Measurements from ENCODE around the gene NCOA3.
A peak's percentile ranks its signal among the peaks of the same experiment; 100 is the strongest.

NCOA3 gene

GRCh38 chr20:47666304-47666703, 164.6 kb downstream of the NCOA3 start:
- no peak for DNase-seq (ENCODE audit: low spot score)

GRCh38 chr20:47667086-47667485, 165.4 kb downstream of the NCOA3 start:
- DNase-seq (ENCODE audit: low spot score) = no peak

GRCh38 chr20:47667531-47668312, 166.0 kb downstream of the NCOA3 start:
- no peak for DNase-seq (ENCODE audit: low spot score)

- DNase-seq (ENCODE audit: low spot score) = no peak
Observed at GRCh38 chr20:47668313-47669151, 166.8 kb downstream of the NCOA3 start.

GRCh38 chr20:47669152-47669425, 167.4 kb downstream of the NCOA3 start:
- DNase-seq (ENCODE audit: low spot score) = no peak

- DNase-seq (ENCODE audit: low spot score) = no peak
Observed at GRCh38 chr20:47669489-47669888, 167.8 kb downstream of the NCOA3 start.

- DNase-seq (ENCODE audit: low spot score) = no peak
Observed at GRCh38 chr20:47669927-47670890, 168.5 kb downstream of the NCOA3 start.

- no peak for DNase-seq (ENCODE audit: low spot score)
Observed at GRCh38 chr20:47670913-47671312, 169.2 kb downstream of the NCOA3 start.

- no peak for DNase-seq (ENCODE audit: low spot score)
Observed at GRCh38 chr20:47672166-47672565, 170.5 kb downstream of the NCOA3 start.

GRCh38 chr20:47672886-47673670, 171.4 kb downstream of the NCOA3 start:
- DNase-seq (ENCODE audit: low spot score) = no peak

- no peak for DNase-seq (ENCODE audit: low spot score)
Observed at GRCh38 chr20:47673671-47673955, 171.9 kb downstream of the NCOA3 start.

- DNase-seq (ENCODE audit: low spot score) = no peak
Observed at GRCh38 chr20:47674145-47674544, 172.5 kb downstream of the NCOA3 start.

GRCh38 chr20:47674686-47675085, 173.0 kb downstream of the NCOA3 start:
- no peak for DNase-seq (ENCODE audit: low spot score)

- DNase-seq (ENCODE audit: low spot score) = no peak
Observed at GRCh38 chr20:47675190-47676142, 173.8 kb downstream of the NCOA3 start.

- no peak for DNase-seq (ENCODE audit: low spot score)
Observed at GRCh38 chr20:47676219-47676721, 174.6 kb downstream of the NCOA3 start.

GRCh38 chr20:47676912-47677634, 175.4 kb downstream of the NCOA3 start:
- no peak for DNase-seq (ENCODE audit: low spot score)

- peak; percentile 32 for DNase-seq (ENCODE audit: low spot score)
Observed at GRCh38 chr20:47677635-47678453, 176.2 kb downstream of the NCOA3 start.

- DNase-seq (ENCODE audit: low spot score) = no peak
Observed at GRCh38 chr20:47678536-47678935, 176.8 kb downstream of the NCOA3 start.

GRCh38 chr20:47679462-47679861, 177.8 kb downstream of the NCOA3 start:
- DNase-seq (ENCODE audit: low spot score) = no peak

All from AG08395 (cell line).